Astrocyte (in vitro differentiated cells and primary cell): ENCODE measurements around the gene RAD51AP2.

Source experiments
- EZH2 ChIP-seq: IDR thresholded peaks from 2 replicates; pipeline ENCODE4 v1.6.1; 2012; ENCODE audit warnings: mild to moderate bottlenecking, low read length, inconsistent platforms; ENCODE audit not compliant: insufficient read depth
- TF ChIP-seq, protein P1 (sequence below): IDR thresholded peaks from 2 replicates; pipeline ENCODE4 v1.5.1; 2011; ENCODE audit warnings: low read depth, mild to moderate bottlenecking, inconsistent platforms, low read length, moderate library complexity; ENCODE audit not compliant: insufficient read depth

DNA sequence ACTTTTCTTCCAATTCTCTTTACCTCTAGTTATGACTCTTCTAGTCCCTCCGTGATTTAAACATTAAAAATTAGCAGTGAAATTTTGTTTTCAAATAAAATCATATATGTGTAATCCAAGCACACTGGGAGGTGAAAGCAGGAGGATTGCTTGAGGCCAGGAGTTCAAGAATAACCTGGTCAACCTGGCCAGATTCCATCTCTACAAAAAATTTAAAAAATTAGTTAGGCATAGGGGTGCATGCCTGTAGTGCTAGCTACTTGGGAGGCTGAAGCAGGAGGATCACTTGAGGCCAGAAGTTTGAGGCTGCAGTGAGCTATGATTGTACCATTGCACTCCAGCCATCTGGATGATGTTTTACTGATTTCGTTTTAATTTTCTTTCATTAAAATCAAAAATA lies 15.3 kb upstream of the RAD51AP2 start:
- TF ChIP-seq, protein P1, sequence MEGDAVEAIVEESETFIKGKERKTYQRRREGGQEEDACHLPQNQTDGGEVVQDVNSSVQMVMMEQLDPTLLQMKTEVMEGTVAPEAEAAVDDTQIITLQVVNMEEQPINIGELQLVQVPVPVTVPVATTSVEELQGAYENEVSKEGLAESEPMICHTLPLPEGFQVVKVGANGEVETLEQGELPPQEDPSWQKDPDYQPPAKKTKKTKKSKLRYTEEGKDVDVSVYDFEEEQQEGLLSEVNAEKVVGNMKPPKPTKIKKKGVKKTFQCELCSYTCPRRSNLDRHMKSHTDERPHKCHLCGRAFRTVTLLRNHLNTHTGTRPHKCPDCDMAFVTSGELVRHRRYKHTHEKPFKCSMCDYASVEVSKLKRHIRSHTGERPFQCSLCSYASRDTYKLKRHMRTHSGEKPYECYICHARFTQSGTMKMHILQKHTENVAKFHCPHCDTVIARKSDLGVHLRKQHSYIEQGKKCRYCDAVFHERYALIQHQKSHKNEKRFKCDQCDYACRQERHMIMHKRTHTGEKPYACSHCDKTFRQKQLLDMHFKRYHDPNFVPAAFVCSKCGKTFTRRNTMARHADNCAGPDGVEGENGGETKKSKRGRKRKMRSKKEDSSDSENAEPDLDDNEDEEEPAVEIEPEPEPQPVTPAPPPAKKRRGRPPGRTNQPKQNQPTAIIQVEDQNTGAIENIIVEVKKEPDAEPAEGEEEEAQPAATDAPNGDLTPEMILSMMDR = no peak
- TF ChIP-seq EZH2 = no peak
